H9 (cell line): ENCODE results near the gene TMEM108. TPM values are rescaled to one million over a fixed set of nuclear protein-coding genes. Genes with fewer than 3 reads are reported as not detected.

ENCODE experiments used
- DNase-seq: peaks from one replicate; pipeline ENCODE4 v3.0.0-alpha.2; 2017
- H2AFZ ChIP-seq: one replicate; pipeline ENCODE4 v1.6.1; 2013; ENCODE audit warnings: mild to moderate bottlenecking, low read length, control low read depth, moderate library complexity
- H2AK5ac ChIP-seq: 2 replicates; pipeline ENCODE4 v1.6.1; 2013; ENCODE audit warnings: low read length, control low read depth, mixed read lengths; ENCODE audit not compliant: insufficient read length
- H2BK120ac ChIP-seq: one replicate; pipeline ENCODE4 v1.6.1; 2013; ENCODE audit warnings: low read depth, mild to moderate bottlenecking, low read length, control low read depth, inconsistent platforms; ENCODE audit not compliant: poor library complexity, severe bottlenecking
- H2BK12ac ChIP-seq: 2 replicates; pipeline ENCODE4 v1.6.1; 2013; ENCODE audit warnings: low read length, control low read depth, mixed read lengths, low read depth; ENCODE audit not compliant: insufficient read length
- H2BK15ac ChIP-seq: 2 replicates; pipeline ENCODE4 v1.6.1; 2013; ENCODE audit warnings: low read depth, low read length, control low read depth
- H2BK20ac ChIP-seq: one replicate; pipeline ENCODE4 v1.6.1; 2013; ENCODE audit warnings: low read depth, mild to moderate bottlenecking, low read length, control low read depth, inconsistent platforms; ENCODE audit not compliant: poor library complexity, severe bottlenecking
- H2BK5ac ChIP-seq: 2 replicates; pipeline ENCODE4 v1.6.1; 2013; ENCODE audit warnings: low read length, control low read depth, mixed read lengths; ENCODE audit not compliant: insufficient read length
- H3K14ac ChIP-seq: 2 replicates; pipeline ENCODE4 v1.6.1; 2013; ENCODE audit warnings: low read length, control low read depth; ENCODE audit not compliant: insufficient read depth
- H3K18ac ChIP-seq: 2 replicates; pipeline ENCODE4 v1.6.1; 2013; ENCODE audit warnings: low read depth, mild to moderate bottlenecking, mixed read lengths, low read length, control low read depth; ENCODE audit not compliant: insufficient read length
- H3K23ac ChIP-seq: 2 replicates; pipeline ENCODE4 v1.6.1; 2013; ENCODE audit warnings: low read length, control low read depth, mixed read lengths, low read depth; ENCODE audit not compliant: insufficient read length
- H3K23me2 ChIP-seq: 2 replicates; pipeline ENCODE4 v1.6.1; 2013; ENCODE audit warnings: low read depth, mild to moderate bottlenecking, mixed read lengths, low read length, control low read depth; ENCODE audit not compliant: insufficient read length, poor library complexity, severe bottlenecking
- H3K27ac ChIP-seq: 2 replicates; pipeline ENCODE4 v1.5.1; 2013; ENCODE audit warnings: low read length, control low read depth, mixed read lengths, low read depth; ENCODE audit not compliant: insufficient read length
- H3K27me3 ChIP-seq: 2 replicates; pipeline ENCODE4 v1.6.1; 2013; ENCODE audit warnings: low read length, control low read depth, inconsistent platforms; ENCODE audit not compliant: insufficient read depth
- H3K4ac ChIP-seq: 2 replicates; pipeline ENCODE4 v1.6.1; 2013; ENCODE audit warnings: low read depth, mild to moderate bottlenecking, control low read depth, inconsistent platforms, low read length, moderate library complexity
- H3K4me1 ChIP-seq: 2 replicates; pipeline ENCODE4 v1.6.1; 2013; ENCODE audit warnings: low read length, control low read depth, inconsistent platforms; ENCODE audit not compliant: insufficient read depth
- H3K4me2 ChIP-seq: 2 replicates; pipeline ENCODE4 v1.6.1; 2013; ENCODE audit warnings: low read length, control low read depth, mixed read lengths; ENCODE audit not compliant: insufficient read length, insufficient read depth
- H3K56ac ChIP-seq: 2 replicates; pipeline ENCODE4 v1.6.1; 2013; ENCODE audit warnings: low read depth, mild to moderate bottlenecking, mixed read lengths, low read length, control low read depth; ENCODE audit not compliant: insufficient read length
- H3K79me1 ChIP-seq: 2 replicates; pipeline ENCODE4 v1.6.1; 2013; ENCODE audit warnings: low read depth, mild to moderate bottlenecking, moderate library complexity, low read length, control low read depth, inconsistent platforms; ENCODE audit not compliant: insufficient read depth, poor library complexity, severe bottlenecking
- H3K79me2 ChIP-seq: 2 replicates; pipeline ENCODE4 v1.6.1; 2013; ENCODE audit warnings: low read length, control low read depth, inconsistent platforms; ENCODE audit not compliant: insufficient read depth
- H3K9ac ChIP-seq: 2 replicates; pipeline ENCODE4 v1.6.1; 2013; ENCODE audit warnings: low read length, control low read depth, mixed read lengths; ENCODE audit not compliant: insufficient read length; ENCODE audit errors: extremely low read depth
- H3K9me3 ChIP-seq: one replicate; pipeline ENCODE4 v1.6.1; 2013; ENCODE audit warnings: low read depth, low read length, inconsistent platforms; ENCODE audit not compliant: control insufficient read depth
- H3T11ph ChIP-seq: one replicate; pipeline ENCODE4 v1.6.1; 2013; ENCODE audit warnings: mild to moderate bottlenecking, low read length, control low read depth, inconsistent platforms
- H4K20me1 ChIP-seq: one replicate; pipeline ENCODE4 v1.6.1; 2013; ENCODE audit not compliant: control insufficient read depth, insufficient read length, insufficient read depth
- H4K5ac ChIP-seq: 2 replicates; pipeline ENCODE4 v1.6.1; 2013; ENCODE audit warnings: low read depth, mild to moderate bottlenecking, mixed read lengths, low read length, control low read depth; ENCODE audit not compliant: insufficient read length
- H4K8ac ChIP-seq: replicated peaks from 2 replicates; pipeline ENCODE4 v1.6.1; 2013; ENCODE audit warnings: low read length, control low read depth, mixed read lengths, low read depth; ENCODE audit not compliant: insufficient read length
- H4K91ac ChIP-seq: 2 replicates; pipeline ENCODE4 v1.6.1; 2013; ENCODE audit warnings: low read depth, mild to moderate bottlenecking, moderate library complexity, mixed read lengths, low read length, control low read depth; ENCODE audit not compliant: insufficient read length
- H3K27ac Mint-ChIP-seq, 3 experiments: 2 replicates in 2 of 3; 3 replicates in 1 of 3; pipeline ENCODE4 v1.8.0; 2020 to 2021; ENCODE audit warnings: mixed read lengths in 3 of 3, mild to moderate bottlenecking in 1 of 3, moderate library complexity in 1 of 3
- H3K27me3 Mint-ChIP-seq: 2 replicates; pipeline ENCODE4 v1.8.0; 2021; ENCODE audit warnings: low read depth, mild to moderate bottlenecking, moderate library complexity, mixed read lengths
- H3K36me3 Mint-ChIP-seq, 3 experiments: 2 replicates in 2 of 3; 3 replicates in 1 of 3; pipeline ENCODE4 v1.8.0; 2020 to 2021; ENCODE audit warnings: low read depth in 3 of 3, mixed read lengths in 3 of 3; ENCODE audit not compliant: insufficient read depth in 1 of 3
- H3K4me1 Mint-ChIP-seq, 2 experiments: 2 replicates each; pipeline ENCODE4 v1.8.0; 2020; ENCODE audit warnings: mixed read lengths in 2 of 2
- H3K4me3 Mint-ChIP-seq, 2 experiments: 2 replicates in 1 of 2; 3 replicates in 1 of 2; pipeline ENCODE4 v1.8.0; 2020 to 2021; ENCODE audit warnings: mild to moderate bottlenecking in 2 of 2, mixed read lengths in 2 of 2, moderate library complexity in 1 of 2
- H3K9me3 Mint-ChIP-seq, 2 experiments: 2 replicates in 1 of 2; 3 replicates in 1 of 2; pipeline ENCODE4 v1.8.0; 2020; ENCODE audit warnings: mild to moderate bottlenecking in 2 of 2, mixed read lengths in 2 of 2, moderate library complexity in 1 of 2
- WGBS: extraction: QIAGEN DNeasy Blood & Tissue Kit; methylation state at CpG from one replicate; pipeline ENCODE4 v1.1.7; 2013; ENCODE audit warnings: missing lambda C conversion rate, low lambda C conversion rate, mixed read lengths; ENCODE audit not compliant: insufficient read length; ENCODE audit errors: extremely low coverage; 5-methylcytosine and 5-hydroxymethylcytosine counted together
- total RNA-seq: library from RNA; stranded (reverse); gene quantifications from 2 replicates; pipeline ENCODE4 v1.2.1, GENCODE V29; 2021
- TF ChIP-seq, protein P1 (sequence below): fragments of 200-600 bp; sonication (generic); conservative IDR thresholded peaks from 3 replicates; pipeline ENCODE4 v1.8.0; 2021; ENCODE audit warnings: antibody characterized with exemption, mild to moderate bottlenecking

The TMEM108 gene
- total RNA-seq, 1 experiment from 2014 or later = 5.0 TPM

GRCh38 chr3:133269393-133269792, 231.2 kb downstream of the TMEM108 start:
- H3K9me3 ChIP-seq = no peaks in the 10 kb centered on the region
- no peak overlapping the region for H3T11ph ChIP-seq
- H4K20me1 ChIP-seq = no peaks in the 10 kb centered on the region
- no peaks in the 10 kb centered on the region for H3K23me2 ChIP-seq
- H3K79me2 ChIP-seq = no peaks in the 10 kb centered on the region
- H3K4ac ChIP-seq = no peak overlapping the region
- TF ChIP-seq, protein P1, sequence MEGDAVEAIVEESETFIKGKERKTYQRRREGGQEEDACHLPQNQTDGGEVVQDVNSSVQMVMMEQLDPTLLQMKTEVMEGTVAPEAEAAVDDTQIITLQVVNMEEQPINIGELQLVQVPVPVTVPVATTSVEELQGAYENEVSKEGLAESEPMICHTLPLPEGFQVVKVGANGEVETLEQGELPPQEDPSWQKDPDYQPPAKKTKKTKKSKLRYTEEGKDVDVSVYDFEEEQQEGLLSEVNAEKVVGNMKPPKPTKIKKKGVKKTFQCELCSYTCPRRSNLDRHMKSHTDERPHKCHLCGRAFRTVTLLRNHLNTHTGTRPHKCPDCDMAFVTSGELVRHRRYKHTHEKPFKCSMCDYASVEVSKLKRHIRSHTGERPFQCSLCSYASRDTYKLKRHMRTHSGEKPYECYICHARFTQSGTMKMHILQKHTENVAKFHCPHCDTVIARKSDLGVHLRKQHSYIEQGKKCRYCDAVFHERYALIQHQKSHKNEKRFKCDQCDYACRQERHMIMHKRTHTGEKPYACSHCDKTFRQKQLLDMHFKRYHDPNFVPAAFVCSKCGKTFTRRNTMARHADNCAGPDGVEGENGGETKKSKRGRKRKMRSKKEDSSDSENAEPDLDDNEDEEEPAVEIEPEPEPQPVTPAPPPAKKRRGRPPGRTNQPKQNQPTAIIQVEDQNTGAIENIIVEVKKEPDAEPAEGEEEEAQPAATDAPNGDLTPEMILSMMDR = no peak
- no peak overlapping the region for H2AFZ ChIP-seq
- H3K9ac ChIP-seq = no peak overlapping the region
- no peak overlapping the region for H3K18ac ChIP-seq
- Mint-ChIP-seq H3K4me1 (peaks cover 7 to 8% of the 10 kb centered on the region in 2 experiments), H3K4me3 (no peak overlapping the region), H3K27ac (no peak overlapping the region), H3K9me3 (no peaks in the 10 kb centered on the region), H3K36me3 (no peaks in the 10 kb centered on the region), H3K27me3 (no peaks in the 10 kb centered on the region)
- no peak overlapping the region for H3K14ac ChIP-seq
- no peak overlapping the region for H4K8ac ChIP-seq
- H3K23ac ChIP-seq = no peak overlapping the region
- H2BK120ac ChIP-seq = no peak overlapping the region
- no peak overlapping the region for H4K5ac ChIP-seq
- H3K79me1 ChIP-seq = no peaks in the 10 kb centered on the region
- no peak overlapping the region for H4K91ac ChIP-seq
- H3K4me2 ChIP-seq = no peak overlapping the region
- no peak overlapping the region for H2AK5ac ChIP-seq
- H2BK5ac ChIP-seq = no peak overlapping the region
- no peak for DNase-seq
- no peaks in the 10 kb centered on the region for H3K27me3 ChIP-seq
- no peak overlapping the region for H2BK12ac ChIP-seq
- no CpG with 5 or more reads among the region's 1 CpG for WGBS
- H3K4me1 ChIP-seq = peaks cover 3% of the 10 kb centered on the region; the same call in 1 of the 2 replicates
- H2BK15ac ChIP-seq = no peak overlapping the region
- no peak overlapping the region for H3K27ac ChIP-seq
- no peak overlapping the region for H3K56ac ChIP-seq
- no peak overlapping the region for H2BK20ac ChIP-seq
